IMR-90 (cell line): ENCODE results near the gene LRSAM1.

Experiments used
- BHLHE40 ChIP-seq: fragments of 150-350 bp; IDR thresholded peaks from 2 replicates; pipeline ENCODE4 v1.6.1; 2016; ENCODE audit warnings: mild to moderate bottlenecking, low read depth, low read length
- MAZ ChIP-seq: IDR thresholded peaks from 2 replicates; pipeline ENCODE4 v1.6.1; 2012; ENCODE audit warnings: low read depth, mild to moderate bottlenecking, low read length, improper control_type of control experiment, moderate library complexity, borderline replicate concordance
- POLR2A ChIP-seq: IDR thresholded peaks from 2 replicates; pipeline ENCODE4 v1.6.1; 2012; ENCODE audit warnings: mild to moderate bottlenecking, low read depth, low read length
- RAD21 ChIP-seq: IDR thresholded peaks from 2 replicates; pipeline ENCODE4 v1.6.1; 2012; ENCODE audit warnings: low read length, improper control_type of control experiment
- RFX5 ChIP-seq: IDR thresholded peaks from 2 replicates; pipeline ENCODE4 v1.8.0; 2012; ENCODE audit warnings: low read depth, mild to moderate bottlenecking, low read length, moderate library complexity
- SMC3 ChIP-seq: fragments of 150-350 bp; IDR thresholded peaks from 2 replicates; pipeline ENCODE4 v1.6.1; 2016; ENCODE audit warnings: low read depth, mild to moderate bottlenecking, antibody characterized with exemption, low read length, moderate library complexity
- TF ChIP-seq, protein P1 (sequence below): fragments of 150-350 bp; IDR thresholded peaks from 2 replicates; pipeline ENCODE4 v1.6.1; 2017; ENCODE audit warnings: mild to moderate bottlenecking, antibody characterized with exemption, low read length, low read depth
- TF ChIP-seq, protein P2 (sequence below): conservative IDR thresholded peaks from 2 replicates; pipeline ENCODE4 v1.5.1; 2012; ENCODE audit warnings: mild to moderate bottlenecking, low read depth, low read length, improper control_type of control experiment

DNA sequence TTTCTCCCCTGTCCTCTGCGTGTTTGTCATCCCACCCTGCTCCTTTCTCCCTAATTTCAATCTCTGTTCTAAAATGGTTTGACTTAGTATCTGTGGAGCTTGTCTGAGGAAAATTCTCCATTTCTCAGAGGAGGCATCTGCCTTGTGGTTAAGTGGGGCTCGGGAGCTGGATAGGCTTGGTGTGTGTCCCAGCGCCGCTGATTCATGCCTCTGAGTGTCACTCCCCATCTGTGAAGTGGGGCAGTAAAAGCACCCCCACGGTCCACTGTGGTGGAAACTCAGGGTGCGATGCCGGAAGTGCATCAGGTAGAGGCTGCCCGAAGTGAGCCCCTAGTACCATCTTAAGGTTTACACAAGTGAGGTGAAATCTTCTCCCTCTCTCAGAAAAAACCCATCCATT is 37.6 kb downstream of the LRSAM1 start:
- TF ChIP-seq, protein P1, sequence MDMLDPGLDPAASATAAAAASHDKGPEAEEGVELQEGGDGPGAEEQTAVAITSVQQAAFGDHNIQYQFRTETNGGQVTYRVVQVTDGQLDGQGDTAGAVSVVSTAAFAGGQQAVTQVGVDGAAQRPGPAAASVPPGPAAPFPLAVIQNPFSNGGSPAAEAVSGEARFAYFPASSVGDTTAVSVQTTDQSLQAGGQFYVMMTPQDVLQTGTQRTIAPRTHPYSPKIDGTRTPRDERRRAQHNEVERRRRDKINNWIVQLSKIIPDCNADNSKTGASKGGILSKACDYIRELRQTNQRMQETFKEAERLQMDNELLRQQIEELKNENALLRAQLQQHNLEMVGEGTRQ, result no peak
- TF ChIP-seq, protein P2, sequence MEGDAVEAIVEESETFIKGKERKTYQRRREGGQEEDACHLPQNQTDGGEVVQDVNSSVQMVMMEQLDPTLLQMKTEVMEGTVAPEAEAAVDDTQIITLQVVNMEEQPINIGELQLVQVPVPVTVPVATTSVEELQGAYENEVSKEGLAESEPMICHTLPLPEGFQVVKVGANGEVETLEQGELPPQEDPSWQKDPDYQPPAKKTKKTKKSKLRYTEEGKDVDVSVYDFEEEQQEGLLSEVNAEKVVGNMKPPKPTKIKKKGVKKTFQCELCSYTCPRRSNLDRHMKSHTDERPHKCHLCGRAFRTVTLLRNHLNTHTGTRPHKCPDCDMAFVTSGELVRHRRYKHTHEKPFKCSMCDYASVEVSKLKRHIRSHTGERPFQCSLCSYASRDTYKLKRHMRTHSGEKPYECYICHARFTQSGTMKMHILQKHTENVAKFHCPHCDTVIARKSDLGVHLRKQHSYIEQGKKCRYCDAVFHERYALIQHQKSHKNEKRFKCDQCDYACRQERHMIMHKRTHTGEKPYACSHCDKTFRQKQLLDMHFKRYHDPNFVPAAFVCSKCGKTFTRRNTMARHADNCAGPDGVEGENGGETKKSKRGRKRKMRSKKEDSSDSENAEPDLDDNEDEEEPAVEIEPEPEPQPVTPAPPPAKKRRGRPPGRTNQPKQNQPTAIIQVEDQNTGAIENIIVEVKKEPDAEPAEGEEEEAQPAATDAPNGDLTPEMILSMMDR, result no peak
- TF ChIP-seq RFX5 (no peak), BHLHE40 (no peak), POLR2A (no peak), SMC3 (no peak), MAZ (no peak), RAD21 (no peak)
